HepG2 (cell line): ENCODE data around the gene LSM14B.

Experiments used
- CBX1 ChIP-seq: IDR thresholded peaks from one replicate; pipeline ENCODE4 v1.6.1; 2016; ENCODE audit warnings: antibody characterized with exemption, low read depth
- ELF1 ChIP-seq: sonication (generic); formaldehyde crosslinking; IDR thresholded peaks from 2 replicates; pipeline ENCODE4 v1.4.0; 2020; ENCODE audit warnings: missing genetic modification reagents
- EZH2 ChIP-seq: conservative IDR thresholded peaks from 2 replicates; pipeline ENCODE4 v1.6.1; 2012; ENCODE audit warnings: mild to moderate bottlenecking, low read depth, low read length, moderate library complexity
- FOXK2 ChIP-seq: fragments of 450-650 bp; IDR thresholded peaks from 2 replicates; pipeline ENCODE4 v1.6.1; 2016
- SP1 ChIP-seq, 2 experiments: fragments of 450-650 bp in 1 of 2; sonication (generic) in 1 of 2; formaldehyde crosslinking in 1 of 2; IDR thresholded peaks; 2 replicates each; pipeline versions ENCODE4 v1.4.0 to v1.6.1; 2016 to 2020; ENCODE audit warnings: missing genetic modification reagents in 1 of 2
- ZNF33B ChIP-seq: sonication (generic); formaldehyde crosslinking; IDR thresholded peaks from 2 replicates; pipeline ENCODE4 v1.5.1; 2020; ENCODE audit warnings: mild to moderate bottlenecking, missing genetic modification reagents
- TF ChIP-seq, protein P1 (sequence below): sonication (generic); formaldehyde crosslinking; IDR thresholded peaks from 2 replicates; pipeline ENCODE4 v1.5.0; 2020; ENCODE audit warnings: mild to moderate bottlenecking, missing genetic modification reagents, moderate library complexity

DNA sequence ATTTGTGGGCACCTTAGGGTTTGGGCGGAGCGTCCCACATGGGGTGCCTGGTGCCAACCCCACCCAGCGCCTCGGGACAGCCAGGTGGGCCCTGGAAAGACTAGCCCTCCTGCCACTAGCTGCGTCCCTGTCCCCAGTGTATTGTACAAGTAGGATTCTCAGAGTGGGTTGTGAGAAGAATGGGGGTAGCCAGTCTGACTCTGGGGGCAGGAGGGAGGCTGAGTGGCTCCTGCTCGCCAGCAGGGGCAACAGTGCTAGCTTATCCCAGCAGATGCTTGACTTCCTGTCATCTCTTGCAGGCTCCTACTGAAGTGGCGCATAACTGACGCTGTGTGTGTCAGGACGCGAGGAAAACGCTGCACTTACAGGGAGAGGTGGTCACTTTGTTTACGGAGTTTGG, 11.6 kb downstream of the LSM14B start:
- TF ChIP-seq EZH2 (no peak), CBX1 (no peak), ZNF33B (no peak), SP1 (IDR thresholded peaks at IDR 0.05) (no peak), SP1 (CRISPR knock-in tag; IDR thresholded peaks at IDR 0.05) (no peak), FOXK2 (no peak), ELF1 (CRISPR knock-in tag) (no peak)
- TF ChIP-seq, protein P1, sequence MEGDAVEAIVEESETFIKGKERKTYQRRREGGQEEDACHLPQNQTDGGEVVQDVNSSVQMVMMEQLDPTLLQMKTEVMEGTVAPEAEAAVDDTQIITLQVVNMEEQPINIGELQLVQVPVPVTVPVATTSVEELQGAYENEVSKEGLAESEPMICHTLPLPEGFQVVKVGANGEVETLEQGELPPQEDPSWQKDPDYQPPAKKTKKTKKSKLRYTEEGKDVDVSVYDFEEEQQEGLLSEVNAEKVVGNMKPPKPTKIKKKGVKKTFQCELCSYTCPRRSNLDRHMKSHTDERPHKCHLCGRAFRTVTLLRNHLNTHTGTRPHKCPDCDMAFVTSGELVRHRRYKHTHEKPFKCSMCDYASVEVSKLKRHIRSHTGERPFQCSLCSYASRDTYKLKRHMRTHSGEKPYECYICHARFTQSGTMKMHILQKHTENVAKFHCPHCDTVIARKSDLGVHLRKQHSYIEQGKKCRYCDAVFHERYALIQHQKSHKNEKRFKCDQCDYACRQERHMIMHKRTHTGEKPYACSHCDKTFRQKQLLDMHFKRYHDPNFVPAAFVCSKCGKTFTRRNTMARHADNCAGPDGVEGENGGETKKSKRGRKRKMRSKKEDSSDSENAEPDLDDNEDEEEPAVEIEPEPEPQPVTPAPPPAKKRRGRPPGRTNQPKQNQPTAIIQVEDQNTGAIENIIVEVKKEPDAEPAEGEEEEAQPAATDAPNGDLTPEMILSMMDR (CRISPR knock-in tag) = 0 out of 2 replicates have a peak, but pooled peaks have one; percentile 16
